Measurements from ENCODE around the gene KRTAP5-4.
"Not testable (repeated sequence)": the region's sequence is repeated elsewhere in the genome, so short reads cannot be mapped to it uniquely, and the experiment has no call there.

KRTAP5-4 gene, protein sequence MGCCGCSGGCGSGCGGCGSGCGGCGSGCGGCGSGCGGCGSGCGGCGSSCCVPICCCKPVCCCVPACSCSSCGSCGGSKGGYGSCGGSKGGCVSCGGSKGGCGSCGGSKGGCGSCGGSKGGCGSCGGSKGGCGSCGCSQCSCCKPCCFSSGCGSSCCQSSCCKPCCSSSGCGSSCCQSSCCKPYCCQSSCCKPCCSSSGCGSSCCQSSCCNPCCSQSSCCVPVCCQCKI

DNA sequence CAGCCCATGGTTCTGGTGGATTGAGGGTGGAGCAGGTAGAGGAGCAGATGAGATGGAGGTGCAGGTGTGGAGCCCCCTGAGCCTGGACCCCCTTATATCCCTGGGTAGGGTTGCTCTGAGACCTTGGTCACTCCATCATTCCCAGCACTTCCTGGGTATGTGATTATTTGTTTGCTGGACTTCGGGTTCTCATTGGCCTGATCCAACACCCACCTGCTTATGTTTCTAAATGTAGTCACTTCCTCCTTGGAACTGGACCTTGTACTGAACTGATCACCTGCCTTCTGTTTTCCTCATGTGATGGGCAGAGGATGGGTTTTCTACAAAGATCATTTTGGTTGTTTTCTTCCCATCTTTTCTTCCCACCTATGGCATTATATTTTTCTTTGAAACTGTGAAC, at the start of gene KRTAP5-4:
Gene KRTAP5-4 (minus strand): TSS at position 53 of the 400 bp plus-strand sequence. CDS start 45 bp downstream, at position 8.
- no peak for DNase-seq (ENCODE audit: low spot score)

- no peak for DNase-seq (ENCODE audit: low spot score)
Observed at GRCh38 chr11:1671658-1672057, 49.7 kb upstream of the KRTAP5-4 start.

GRCh38 chr11:1670905-1671371, 49.0 kb upstream of the KRTAP5-4 start:
- no peak for DNase-seq (ENCODE audit: low spot score)

DNA sequence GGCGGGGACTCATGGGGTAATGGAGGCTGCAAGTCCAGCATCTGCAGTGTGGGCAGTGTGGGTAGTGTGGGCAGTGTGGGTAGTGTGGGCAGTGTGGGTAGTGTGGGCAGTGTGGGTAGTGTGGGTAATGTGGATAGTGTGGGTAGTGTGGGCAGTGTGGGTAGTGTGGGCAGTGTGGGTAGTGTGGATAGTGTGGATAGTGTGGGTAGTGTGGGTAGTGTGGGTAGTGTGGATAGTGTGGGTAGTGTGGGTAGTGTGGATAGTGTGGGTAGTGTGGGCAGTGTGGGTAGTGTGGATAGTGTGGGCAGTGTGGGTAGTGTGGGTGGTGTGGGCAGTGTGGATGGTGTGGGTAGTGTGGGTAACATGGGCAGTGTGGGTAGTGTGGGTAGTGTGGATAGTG, 48.5 kb upstream of the KRTAP5-4 start:
- DNase-seq (ENCODE audit: low spot score): not testable (repeated sequence)

DNA sequence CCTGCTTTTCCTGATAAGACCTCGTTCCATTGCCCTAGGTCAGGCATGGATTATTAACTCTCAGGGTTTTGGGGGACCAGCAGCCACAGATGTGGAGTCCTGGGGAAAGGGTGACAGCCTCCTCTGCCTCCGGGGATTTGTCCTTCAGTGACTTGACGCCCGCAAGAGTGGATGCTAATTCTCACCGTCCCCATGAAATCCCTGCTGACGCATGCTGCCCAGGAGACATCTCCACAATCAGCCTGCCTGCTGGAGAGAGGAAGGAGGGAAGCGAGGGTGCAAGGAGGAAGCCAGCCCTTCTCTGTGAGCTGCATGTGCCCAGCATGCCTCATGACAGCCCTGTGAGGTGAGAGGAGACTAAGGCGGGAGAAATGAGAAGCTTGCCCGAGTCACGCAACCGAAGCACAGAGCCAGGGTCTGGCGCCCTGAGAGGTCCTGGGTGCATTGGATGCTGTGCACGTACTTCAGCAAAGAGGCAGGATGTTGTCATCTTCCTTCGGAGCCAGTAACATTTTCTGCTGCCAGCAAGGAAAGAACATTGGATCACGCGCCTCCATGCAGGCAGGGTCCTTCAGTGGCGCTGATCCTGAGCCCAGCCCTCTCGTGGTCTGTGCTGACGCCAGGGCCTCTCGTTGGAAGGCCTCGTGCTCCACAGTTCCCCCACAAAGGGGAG, 47.7 kb upstream of the KRTAP5-4 start:
- no peak for DNase-seq (ENCODE audit: low spot score)

- no peak for DNase-seq (ENCODE audit: low spot score)
Observed at GRCh38 chr11:1668911-1669473, 47.1 kb upstream of the KRTAP5-4 start.

DNA sequence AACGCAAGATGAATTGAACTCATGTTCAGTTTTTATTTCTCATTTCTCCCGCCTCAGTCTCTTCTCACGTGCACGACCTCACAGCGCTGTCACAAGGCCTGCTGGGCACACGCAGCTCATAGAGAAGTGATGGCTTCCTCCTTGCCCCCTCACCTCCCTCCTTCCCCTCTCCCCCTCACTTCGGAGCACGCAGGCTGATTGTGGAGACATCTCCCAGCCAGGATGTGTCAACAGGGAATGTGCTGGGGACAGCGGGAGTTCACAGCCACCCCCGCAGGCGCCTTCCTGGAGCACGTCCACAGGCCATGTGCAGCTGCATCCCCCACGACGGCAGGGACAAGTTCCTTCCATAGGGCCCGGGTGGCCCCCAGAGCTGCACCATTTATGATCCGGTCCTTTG, 46.0 kb upstream of the KRTAP5-4 start:
- DNase-seq (ENCODE audit: low spot score): no peak

DNA sequence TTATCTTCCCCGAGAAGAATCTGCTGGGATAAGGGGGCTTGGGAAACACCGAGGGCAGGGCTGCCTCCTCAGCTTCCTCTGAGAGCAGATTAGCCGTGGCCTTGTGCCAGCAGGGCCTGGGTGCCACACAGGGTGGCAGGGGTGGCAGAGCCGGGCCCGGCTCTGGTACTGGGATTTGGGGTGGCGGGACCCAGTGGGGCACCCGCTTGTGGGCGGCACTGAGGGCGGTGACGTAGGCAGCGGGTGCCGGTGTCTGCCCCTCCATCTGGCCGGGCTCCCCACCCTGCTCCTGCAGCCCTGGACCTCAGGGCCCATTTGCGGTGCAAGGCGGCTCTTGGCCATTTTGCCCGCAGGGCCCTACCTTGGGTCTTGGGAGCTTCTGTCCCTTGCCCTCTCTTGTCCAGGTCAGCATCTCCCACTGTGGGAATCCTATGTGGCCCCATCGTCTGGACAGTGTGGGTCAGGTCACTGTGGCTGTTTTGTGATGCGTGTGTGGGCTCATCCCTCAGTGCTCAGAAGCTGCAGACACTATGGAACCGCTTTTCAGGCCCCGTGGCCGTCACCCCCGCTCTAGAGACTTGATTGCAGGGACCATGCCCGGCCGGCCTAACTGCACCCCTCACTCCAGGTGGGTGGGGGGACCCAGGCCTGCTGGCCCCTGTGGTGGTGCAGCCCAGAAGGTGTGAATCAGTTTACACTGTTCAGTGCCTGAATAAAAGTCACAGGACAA, 45.3 kb upstream of the KRTAP5-4 start:
- DNase-seq (ENCODE audit: low spot score): no peak

DNA sequence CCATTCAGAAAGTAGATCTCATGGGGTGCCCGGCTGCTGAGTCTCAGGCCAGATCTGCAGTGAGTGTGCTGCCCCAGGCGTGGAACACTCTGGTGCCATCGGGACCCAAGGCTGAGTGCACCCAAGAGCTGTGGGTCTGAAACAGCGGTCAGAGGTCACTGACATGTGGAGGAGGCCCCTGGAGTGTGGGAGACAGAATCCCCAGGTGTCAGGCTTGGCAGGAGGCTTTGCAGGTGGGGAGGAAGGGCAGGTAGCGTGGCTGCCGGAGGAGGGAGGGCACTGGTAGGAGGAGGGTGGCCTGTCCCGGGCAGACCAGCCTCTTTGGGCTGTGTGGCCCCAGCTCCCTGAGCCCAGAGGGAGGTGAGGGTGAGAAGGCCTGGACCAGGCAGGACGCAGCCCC, 43.4 kb upstream of the KRTAP5-4 start:
- no peak for DNase-seq (ENCODE audit: low spot score)

DNA sequence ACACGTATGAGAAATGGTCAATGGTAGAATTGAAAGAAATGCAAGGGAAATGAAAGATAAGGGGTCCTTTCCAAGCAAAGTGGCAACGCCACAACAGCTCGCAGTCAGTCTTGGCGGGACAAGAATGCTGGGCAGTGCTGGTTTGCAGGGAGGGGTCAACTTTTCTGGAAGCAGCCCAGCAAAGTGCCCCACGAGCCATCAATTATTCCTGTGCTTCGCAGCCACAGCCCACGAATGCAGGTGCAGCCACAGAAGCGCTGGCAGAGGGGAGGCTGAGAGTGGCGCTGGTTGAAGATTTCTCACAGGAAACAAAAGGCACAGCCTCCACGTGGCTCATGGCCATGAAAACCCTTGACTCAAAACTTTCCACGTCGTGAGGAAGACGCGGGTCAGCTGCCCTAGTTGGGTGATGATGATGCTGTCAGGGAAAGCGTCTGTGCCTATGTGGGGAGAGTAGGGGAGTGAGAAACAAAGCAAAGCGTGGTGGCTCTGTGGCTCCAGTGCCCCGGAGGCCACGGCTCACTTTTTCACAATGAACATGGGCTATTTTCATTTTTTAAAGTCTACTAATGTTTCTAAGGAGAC, 40.9 kb upstream of the KRTAP5-4 start:
- not testable (repeated sequence) for DNase-seq (ENCODE audit: low spot score)

DNA sequence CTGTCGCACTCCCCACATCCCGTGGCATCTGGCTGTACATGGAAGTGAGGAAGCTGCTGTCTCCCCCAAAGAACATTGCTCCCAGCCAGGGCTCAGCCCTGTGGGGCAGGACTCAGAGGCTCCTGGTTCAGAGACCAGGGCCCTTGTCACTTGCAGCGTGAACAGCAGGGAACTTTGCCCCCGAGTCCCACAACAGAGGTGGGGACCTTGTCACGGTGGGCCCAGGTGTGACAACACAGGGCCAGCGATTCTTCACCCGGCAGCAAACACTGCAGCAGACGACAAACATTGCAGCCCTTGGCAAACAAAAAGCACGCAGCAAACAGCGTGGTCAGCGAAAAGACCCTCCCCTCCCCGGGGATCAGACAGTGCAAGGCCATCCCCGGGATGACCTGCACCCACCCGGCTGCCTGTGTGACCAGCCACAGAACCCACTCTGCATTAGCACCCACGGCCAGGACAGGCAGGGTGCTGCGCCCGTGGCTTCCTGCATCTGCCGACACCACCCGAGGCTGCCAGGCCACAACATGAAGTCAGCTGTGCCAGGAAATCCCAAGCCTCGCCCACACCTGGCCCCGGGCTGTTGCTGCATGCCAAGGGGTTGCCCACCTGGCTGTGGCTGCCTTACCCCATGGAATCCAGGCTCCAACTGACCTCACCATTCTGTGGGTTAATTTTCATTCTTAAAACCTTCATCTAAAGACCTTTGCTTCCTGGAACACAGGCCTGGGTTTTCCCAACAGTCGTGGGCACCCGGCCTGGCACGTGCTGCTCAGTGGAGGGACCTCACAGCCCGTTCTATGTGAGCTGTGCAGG, 39.7 kb upstream of the KRTAP5-4 start:
- not testable (repeated sequence) for DNase-seq (ENCODE audit: low spot score)

DNA sequence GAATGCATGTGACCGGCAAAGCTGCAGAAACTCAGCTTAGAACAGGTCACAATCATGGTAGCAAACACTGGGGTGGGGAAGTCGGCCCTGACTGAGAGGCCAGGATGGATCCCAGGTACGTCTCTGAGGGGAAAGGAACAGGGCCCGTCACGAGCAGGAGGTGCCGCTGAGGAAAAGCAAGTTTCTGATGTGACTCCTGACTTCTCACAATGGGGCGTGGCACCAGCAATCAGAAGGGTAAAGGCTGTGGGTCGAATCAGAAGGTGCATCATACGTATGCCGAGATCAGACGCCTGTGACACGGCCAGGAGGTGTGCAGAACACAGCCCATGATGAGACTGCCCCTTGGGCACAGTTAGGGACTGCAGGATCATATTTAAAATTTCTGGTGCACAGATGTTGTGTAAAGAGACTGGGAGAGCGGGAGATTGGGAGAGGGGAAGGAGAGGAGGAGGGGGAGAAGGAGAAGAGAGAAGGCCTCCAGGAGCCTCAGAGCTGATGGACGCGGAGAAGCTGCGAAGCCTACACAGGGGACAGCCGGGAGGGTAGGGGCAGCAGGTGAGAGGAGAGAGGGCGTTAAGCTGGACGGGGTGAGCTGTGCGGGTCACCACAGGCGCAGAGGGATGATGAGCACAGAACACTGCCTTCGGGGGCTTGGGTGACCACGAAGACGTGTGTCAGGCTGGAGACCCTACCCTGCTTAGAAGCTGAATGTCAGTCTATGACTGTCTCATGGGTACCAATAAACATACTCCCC, 38.4 kb upstream of the KRTAP5-4 start:
- DNase-seq (ENCODE audit: low spot score): no peak

DNA sequence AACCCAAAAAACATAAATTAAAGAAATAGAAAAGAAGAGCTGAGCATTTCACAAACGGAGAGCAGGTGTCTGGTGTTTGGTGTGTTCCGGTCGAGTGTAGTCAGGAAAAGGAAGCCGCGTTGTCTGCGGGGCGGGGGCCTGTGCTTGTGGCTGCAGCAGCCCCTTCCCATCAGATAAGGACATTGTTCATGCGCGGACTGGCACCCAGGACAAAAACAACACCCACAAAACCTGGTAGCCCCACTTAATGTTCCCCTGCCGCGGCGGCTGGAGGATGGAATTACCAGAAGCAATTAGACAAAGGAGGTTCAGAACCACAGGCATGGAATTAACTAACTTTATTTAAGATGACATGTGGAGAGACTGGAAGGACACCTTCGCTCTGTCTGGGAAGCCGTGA, 37.6 kb upstream of the KRTAP5-4 start:
- no peak for DNase-seq (ENCODE audit: low spot score)

DNA sequence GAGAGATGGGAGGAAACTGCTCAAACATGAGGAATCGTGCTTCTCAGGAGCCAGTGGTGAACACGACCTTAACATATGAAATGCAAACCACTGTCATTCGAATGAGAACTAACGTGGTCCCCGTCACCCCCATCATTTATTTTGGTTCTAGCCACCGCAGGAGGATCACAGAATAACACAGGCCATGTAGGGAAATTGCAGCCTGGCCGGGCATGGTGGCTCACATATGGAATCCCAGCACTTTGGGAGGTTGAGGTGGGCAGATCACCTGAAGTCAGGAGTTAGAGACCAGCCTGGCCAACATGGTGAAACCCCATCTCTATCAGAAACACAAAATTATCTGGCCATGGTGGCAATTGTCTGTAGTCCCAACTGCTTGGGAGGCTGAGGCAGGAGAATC, 34.7 kb upstream of the KRTAP5-4 start:
- DNase-seq (ENCODE audit: low spot score): no peak

- DNase-seq (ENCODE audit: low spot score): no peak
Observed at GRCh38 chr11:1656061-1656441, 34.1 kb upstream of the KRTAP5-4 start.

GRCh38 chr11:1655168-1656060, 33.5 kb upstream of the KRTAP5-4 start:
- DNase-seq (ENCODE audit: low spot score): no peak

GRCh38 chr11:1654388-1655167, 32.6 kb upstream of the KRTAP5-4 start:
- no peak for DNase-seq (ENCODE audit: low spot score)

GRCh38 chr11:1653541-1654387, 31.8 kb upstream of the KRTAP5-4 start:
- no peak for DNase-seq (ENCODE audit: low spot score)
